Suprapubic skin (tissue), 4 donors: Measurements from ENCODE around the gene SLC49A4.

ENCODE experiments used
- EP300 ChIP-seq: sonication (generic); formaldehyde crosslinking; IDR thresholded peaks from one replicate; pipeline ENCODE4 v1.6.1; 2017; ENCODE audit warnings: antibody characterized with exemption
- POLR2A ChIP-seq, 2 donors: fragments of 450-650 bp; IDR thresholded peaks; one replicate each; pipeline ENCODE4 v1.6.1; 2017; ENCODE audit warnings: antibody characterized with exemption in 2 of 2, mild to moderate bottlenecking in 2 of 2, moderate library complexity in 2 of 2
- POLR2AphosphoS5 ChIP-seq, 3 donors: sonication (generic); formaldehyde crosslinking; IDR thresholded peaks; one replicate each; pipeline ENCODE4 v1.6.1; 2017; ENCODE audit warnings: antibody characterized with exemption in 3 of 3
- TF ChIP-seq, protein P1 (sequence below), 2 donors: fragments of 200-600 bp in 1 of 2; fragments of 450-650 bp in 1 of 2; sonication (generic) in 1 of 2; IDR thresholded peaks; one replicate each; pipeline ENCODE4 v1.5.1; 2016 to 2019; ENCODE audit warnings: antibody characterized with exemption in 2 of 2, mild to moderate bottlenecking in 1 of 2, moderate library complexity in 1 of 2

DNA sequence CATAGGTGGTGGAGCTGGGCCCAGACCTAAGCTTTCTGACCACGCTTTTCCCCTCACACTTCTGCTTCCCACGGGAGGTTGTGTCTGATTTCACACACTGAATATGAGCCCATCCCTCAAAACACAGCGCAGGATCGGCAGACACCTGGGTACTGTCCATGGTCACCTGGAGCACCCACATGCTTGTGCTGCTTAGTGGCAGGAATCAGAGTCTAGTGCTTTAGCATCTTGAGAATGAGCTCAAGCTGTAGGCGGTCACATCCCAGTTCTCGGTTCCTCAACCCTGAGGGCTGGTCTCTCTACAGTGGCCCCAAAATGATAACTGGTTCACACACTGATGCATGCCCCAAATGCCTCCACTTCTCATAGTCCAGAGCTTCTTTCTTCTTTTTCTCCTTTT lies 121.7 kb downstream of the SLC49A4 start:
- TF ChIP-seq, protein P1, sequence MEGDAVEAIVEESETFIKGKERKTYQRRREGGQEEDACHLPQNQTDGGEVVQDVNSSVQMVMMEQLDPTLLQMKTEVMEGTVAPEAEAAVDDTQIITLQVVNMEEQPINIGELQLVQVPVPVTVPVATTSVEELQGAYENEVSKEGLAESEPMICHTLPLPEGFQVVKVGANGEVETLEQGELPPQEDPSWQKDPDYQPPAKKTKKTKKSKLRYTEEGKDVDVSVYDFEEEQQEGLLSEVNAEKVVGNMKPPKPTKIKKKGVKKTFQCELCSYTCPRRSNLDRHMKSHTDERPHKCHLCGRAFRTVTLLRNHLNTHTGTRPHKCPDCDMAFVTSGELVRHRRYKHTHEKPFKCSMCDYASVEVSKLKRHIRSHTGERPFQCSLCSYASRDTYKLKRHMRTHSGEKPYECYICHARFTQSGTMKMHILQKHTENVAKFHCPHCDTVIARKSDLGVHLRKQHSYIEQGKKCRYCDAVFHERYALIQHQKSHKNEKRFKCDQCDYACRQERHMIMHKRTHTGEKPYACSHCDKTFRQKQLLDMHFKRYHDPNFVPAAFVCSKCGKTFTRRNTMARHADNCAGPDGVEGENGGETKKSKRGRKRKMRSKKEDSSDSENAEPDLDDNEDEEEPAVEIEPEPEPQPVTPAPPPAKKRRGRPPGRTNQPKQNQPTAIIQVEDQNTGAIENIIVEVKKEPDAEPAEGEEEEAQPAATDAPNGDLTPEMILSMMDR (IDR thresholded peaks at IDR 0.05): no peak
- TF ChIP-seq EP300: no peak
- no peak for TF ChIP-seq POLR2A (IDR thresholded peaks at IDR 0.05)
- TF ChIP-seq POLR2AphosphoS5 (IDR thresholded peaks at IDR 0.05): no peak
